Measurements from ENCODE around the gene FBXO34. TPM values are rescaled to one million over a fixed set of nuclear protein-coding genes. Genes with fewer than 3 reads are reported as not detected.

The FBXO34 gene
- total RNA-seq, 4 donors from 2014 or later = 18.8 to 32.5 (median 21.8) TPM

DNA sequence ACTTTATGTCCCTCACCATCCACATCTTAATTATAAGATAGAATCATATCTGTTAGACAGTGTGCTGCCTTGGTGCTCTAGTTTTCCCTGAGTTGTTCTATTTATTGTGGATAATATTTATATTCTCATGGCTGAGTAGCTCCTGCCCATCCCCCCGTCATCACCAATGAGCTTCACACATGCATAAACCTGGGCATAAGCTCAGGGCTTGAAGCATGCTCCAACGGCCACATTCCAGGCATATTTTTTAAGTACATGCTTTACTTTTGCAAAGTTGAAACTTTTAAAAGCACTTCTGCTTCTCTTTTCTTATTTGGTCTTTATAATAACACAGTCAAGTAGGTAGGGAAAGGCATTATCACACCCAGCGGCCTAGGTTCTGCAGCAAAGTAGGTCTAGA, 3.4 kb upstream of the FBXO34 start:
- H3K4me3 ChIP-seq = no peak overlapping the region
- ATAC-seq = no peak
- H3K9me3 ChIP-seq = no peaks in the 10 kb centered on the region
- WGBS, 2 donors (ENCODE audit: low coverage in 1 of 2) = 32 to 47% methylated on average over 2 to 3 of the region's 3 CpGs
- TF ChIP-seq EP300 (IDR thresholded peaks at IDR 0.05) (no peak), POLR2A (IDR thresholded peaks at IDR 0.05) (no peak)
- TF ChIP-seq, protein P1, sequence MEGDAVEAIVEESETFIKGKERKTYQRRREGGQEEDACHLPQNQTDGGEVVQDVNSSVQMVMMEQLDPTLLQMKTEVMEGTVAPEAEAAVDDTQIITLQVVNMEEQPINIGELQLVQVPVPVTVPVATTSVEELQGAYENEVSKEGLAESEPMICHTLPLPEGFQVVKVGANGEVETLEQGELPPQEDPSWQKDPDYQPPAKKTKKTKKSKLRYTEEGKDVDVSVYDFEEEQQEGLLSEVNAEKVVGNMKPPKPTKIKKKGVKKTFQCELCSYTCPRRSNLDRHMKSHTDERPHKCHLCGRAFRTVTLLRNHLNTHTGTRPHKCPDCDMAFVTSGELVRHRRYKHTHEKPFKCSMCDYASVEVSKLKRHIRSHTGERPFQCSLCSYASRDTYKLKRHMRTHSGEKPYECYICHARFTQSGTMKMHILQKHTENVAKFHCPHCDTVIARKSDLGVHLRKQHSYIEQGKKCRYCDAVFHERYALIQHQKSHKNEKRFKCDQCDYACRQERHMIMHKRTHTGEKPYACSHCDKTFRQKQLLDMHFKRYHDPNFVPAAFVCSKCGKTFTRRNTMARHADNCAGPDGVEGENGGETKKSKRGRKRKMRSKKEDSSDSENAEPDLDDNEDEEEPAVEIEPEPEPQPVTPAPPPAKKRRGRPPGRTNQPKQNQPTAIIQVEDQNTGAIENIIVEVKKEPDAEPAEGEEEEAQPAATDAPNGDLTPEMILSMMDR (IDR thresholded peaks at IDR 0.05) = no peak
- no peaks in the 10 kb centered on the region for H3K36me3 ChIP-seq
- no peaks in the 10 kb centered on the region for H3K27me3 ChIP-seq
- peak overlapping the region in 2 of 4 donors; percentile 4 to 50 for H3K27ac ChIP-seq
- peaks cover 4 to 22% (median 4%) of the 10 kb centered on the region in 3 donors for H3K4me1 ChIP-seq

DNA sequence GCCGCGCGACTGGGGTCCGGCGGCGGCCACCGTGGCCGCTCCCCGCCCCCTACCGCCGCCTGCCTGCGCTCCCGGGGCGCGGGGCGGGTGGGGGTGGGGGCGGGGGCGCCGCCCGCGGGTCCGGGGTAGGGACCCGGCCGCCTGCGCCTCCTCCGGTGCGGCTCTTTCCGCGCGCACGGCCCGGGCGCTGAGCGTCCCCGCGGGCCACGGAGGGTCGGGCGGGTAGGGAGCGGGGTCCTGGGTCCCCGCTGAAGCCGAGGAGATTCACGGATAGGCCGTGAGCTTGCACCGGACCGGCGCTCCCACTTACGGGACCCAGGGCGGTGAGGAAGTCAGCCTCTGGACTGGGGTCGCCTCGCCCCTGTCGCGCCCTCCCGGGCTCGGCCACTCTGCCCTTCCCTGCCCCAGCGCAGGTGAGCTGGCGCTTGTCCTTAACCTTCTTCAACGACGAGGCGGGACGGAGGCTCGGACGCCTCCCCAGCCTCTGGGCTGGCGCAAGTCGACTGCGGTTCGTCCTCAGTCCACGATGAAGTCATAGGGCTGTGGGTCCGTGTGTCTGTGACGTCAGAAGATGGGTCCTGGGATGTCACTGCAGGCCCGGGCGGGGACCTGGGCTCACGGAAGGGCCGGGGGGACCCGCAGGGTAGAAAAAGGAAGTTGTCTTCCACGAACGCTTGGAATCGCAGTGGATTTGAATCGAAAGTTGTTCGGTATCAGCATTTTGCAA, 514 bp downstream of the FBXO34 start:
- Histone ChIP-seq H3K4me1 (peaks cover 10 to 57% (median 15%) of the 10 kb centered on the region in 3 donors), H3K36me3 (no peaks in the 10 kb centered on the region), H3K27ac (peak overlapping the region; percentile 55 to 95 (median 92)), H3K4me3 (peak overlapping the region; percentile 81 to 97), H3K27me3 (no peaks in the 10 kb centered on the region), H3K9me3 (no peaks in the 10 kb centered on the region)
- peak; percentile 79 for TF ChIP-seq POLR2AphosphoS5 (IDR thresholded peaks at IDR 0.05)
- peak; percentile 48 to 53 for TF ChIP-seq POLR2A (IDR thresholded peaks at IDR 0.05)
- no peak for TF ChIP-seq EP300 (IDR thresholded peaks at IDR 0.05)
- TF ChIP-seq, protein P1 (IDR thresholded peaks at IDR 0.05) = no peak
- 0% methylated on average over 3 to 6 of the region's 80 CpGs for WGBS, 2 donors (ENCODE audit: low coverage in 1 of 2)
- ATAC-seq = peak; percentile 62

DNA sequence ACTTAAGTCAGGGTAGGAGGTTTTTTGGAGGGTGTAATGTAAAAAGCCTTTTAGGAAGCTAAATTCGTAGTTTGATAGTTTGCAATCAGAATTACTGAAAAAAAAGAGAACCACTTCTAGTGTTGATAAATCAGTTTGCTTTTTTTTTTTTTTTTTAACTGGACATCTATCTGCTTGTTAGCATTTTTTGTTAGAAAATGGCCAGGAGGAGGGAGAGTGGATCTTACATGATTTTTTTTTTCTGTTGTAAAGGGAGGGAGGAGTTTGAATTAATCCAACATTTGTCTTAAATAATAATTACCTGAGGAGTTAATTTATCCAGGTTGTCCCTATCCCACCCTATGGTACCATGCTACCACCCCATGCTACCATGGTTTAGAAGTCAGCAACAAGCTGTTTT, 1.2 kb downstream of the FBXO34 start:
- H3K9me3 ChIP-seq = no peaks in the 10 kb centered on the region
- no peak for ATAC-seq
- H3K4me1 ChIP-seq = peaks cover 12 to 64% (median 15%) of the 10 kb centered on the region in 3 donors
- no peak for TF ChIP-seq POLR2AphosphoS5 (IDR thresholded peaks at IDR 0.05)
- no peak for TF ChIP-seq EP300 (IDR thresholded peaks at IDR 0.05)
- no peak for TF ChIP-seq POLR2A (IDR thresholded peaks at IDR 0.05)
- TF ChIP-seq, protein P1 (IDR thresholded peaks at IDR 0.05) = no peak
- no peaks in the 10 kb centered on the region for H3K27me3 ChIP-seq
- 0 to 6% methylated on average over 1 of the region's 1 CpG for WGBS, 2 donors (ENCODE audit: low coverage in 1 of 2)
- H3K36me3 ChIP-seq = no peaks in the 10 kb centered on the region
- peak overlapping the region; percentile 81 to 97 for H3K4me3 ChIP-seq
- peak overlapping the region in 3 of 4 donors; percentile 91 to 95 (median 93) for H3K27ac ChIP-seq

DNA sequence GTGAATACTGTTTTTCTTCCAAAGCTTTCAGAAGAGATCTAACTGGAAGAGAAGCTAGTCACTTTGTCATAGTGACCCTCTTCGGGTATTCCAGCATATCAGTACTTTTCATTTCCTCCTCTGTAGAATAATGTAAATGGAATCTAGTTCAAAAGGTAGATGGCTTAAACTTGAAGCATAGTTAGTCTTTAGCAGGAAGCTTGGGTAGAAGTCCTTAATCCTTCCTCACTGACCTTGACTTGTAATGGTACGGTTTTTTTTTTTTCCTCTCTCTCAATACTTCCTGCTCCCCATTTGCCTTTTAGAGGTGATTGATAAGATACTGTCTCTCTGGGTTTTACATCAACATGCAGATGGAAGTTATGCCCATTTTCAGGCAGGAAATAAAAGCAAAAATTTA, 1.7 kb downstream of the FBXO34 start:
- peak overlapping the region; percentile 81 to 97 for H3K4me3 ChIP-seq
- peak overlapping the region in 2 of 4 donors; percentile 91 to 95 for H3K27ac ChIP-seq
- no peak for TF ChIP-seq POLR2A (IDR thresholded peaks at IDR 0.05)
- no peak for TF ChIP-seq EP300 (IDR thresholded peaks at IDR 0.05)
- no peak for TF ChIP-seq POLR2AphosphoS5 (IDR thresholded peaks at IDR 0.05)
- TF ChIP-seq, protein P1 (IDR thresholded peaks at IDR 0.05) = no peak
- no peaks in the 10 kb centered on the region for H3K9me3 ChIP-seq
- WGBS, 2 donors (ENCODE audit: low coverage in 1 of 2) = 73 to 79% methylated on average over 2 of the region's 2 CpGs
- no peaks in the 10 kb centered on the region for H3K36me3 ChIP-seq
- no peaks in the 10 kb centered on the region for H3K27me3 ChIP-seq
- ATAC-seq = no peak
- peaks cover 12 to 66% (median 15%) of the 10 kb centered on the region in 3 donors for H3K4me1 ChIP-seq

DNA sequence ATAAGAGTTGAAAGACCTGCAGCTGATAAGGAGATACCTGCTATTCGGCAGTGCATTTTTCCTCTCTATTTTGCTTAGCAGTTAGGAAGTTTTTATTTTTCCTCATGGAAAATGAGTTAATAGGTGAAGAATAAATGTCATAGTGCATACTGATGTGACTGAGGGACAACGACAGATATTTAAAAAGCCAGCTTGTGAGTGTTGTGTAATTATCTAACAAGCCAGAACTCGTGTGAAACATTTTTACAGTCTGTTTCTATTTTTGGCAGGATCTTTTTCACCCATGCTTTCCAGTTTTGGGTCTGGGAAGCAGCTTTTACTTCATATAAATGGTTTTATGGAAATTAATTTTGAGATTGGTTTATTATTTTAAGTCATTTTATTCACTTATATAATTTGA, 2.9 kb downstream of the FBXO34 start:
- H3K36me3 ChIP-seq = no peaks in the 10 kb centered on the region
- H3K9me3 ChIP-seq = no peaks in the 10 kb centered on the region
- no peak for ATAC-seq
- TF ChIP-seq EP300 (IDR thresholded peaks at IDR 0.05) (no peak), POLR2AphosphoS5 (IDR thresholded peaks at IDR 0.05) (no peak), POLR2A (IDR thresholded peaks at IDR 0.05) (no peak)
- TF ChIP-seq, protein P1 (IDR thresholded peaks at IDR 0.05) = no peak
- H3K4me3 ChIP-seq = no peak overlapping the region
- no peak overlapping the region for H3K27ac ChIP-seq
- 5 to 19% methylated on average over 2 to 3 of the region's 3 CpGs for WGBS, 2 donors (ENCODE audit: low coverage in 1 of 2)
- no peaks in the 10 kb centered on the region for H3K27me3 ChIP-seq
- peaks cover 12 to 61% (median 15%) of the 10 kb centered on the region in 3 donors for H3K4me1 ChIP-seq
